Measurements from ENCODE around the gene PWWP2A. TPM values are rescaled to one million over a fixed set of nuclear protein-coding genes. Genes with fewer than 3 reads are reported as not detected.

PWWP2A gene
- polyA plus RNA-seq, 1 experiment = 15.1 TPM

DNA sequence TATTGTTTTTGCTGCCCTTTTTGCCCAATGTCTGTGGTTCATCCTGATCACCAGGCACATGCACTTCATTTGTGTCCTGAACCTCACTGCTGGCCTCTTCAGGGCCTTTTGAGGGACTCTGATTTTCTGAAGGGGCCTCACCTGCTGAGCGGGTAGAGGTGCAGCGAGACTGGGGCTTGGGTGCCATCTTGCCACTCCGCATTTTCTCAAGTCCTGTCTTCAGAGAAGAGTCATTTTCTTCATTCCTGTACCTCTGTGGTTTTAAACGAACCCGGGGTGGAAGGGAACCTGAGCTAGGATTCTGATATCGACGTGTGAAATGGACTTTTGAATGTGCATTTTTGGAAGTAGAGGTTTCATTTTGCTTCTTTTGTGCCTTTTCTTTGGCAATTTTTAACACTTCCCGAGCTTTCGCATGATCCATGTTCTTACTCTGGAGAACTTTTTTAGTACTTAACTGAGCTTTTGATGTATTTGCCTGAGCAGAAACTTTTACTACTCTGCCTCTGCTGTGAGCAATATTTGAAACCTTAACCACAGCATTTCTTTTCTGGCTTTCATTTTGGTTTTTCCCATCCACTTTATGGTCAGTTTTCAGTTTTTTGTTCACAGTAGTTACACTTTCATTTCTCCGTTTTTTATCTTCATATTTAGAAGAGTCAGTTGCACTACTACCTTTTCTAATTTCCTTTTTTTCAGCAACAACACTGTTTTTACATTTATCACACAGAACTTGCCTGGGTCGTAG, 26.1 kb downstream of the PWWP2A start:
- H3K27ac ChIP-seq (ENCODE audit: low read depth, low read length) = no peak overlapping the region
- ChIA-PET POLR2A (no interaction called here), CTCF (interaction anchor here (0.6 kb wide), 1 partner anchor 72 kb away, joined by 5 read pairs; no protein-coding TSS in a partner anchor)
- no peaks in the 10 kb centered on the region for H3K27me3 ChIP-seq (ENCODE audit: control insufficient read depth, insufficient read depth, low read length)
- H3K4me3 ChIP-seq (ENCODE audit: low read depth, low read length) = no peak overlapping the region
- no peak for TF ChIP-seq CTCF (IDR thresholded peaks at IDR 0.05; ENCODE audit: low read depth, low read length)
- no peaks in the 10 kb centered on the region for H3K9me3 ChIP-seq (ENCODE audit: control insufficient read depth, insufficient read depth, low read length)
- DNase-seq (ENCODE audit: low read depth, low spot score) = no peak

GRCh38 chr5:160092514-160092913, 26.7 kb downstream of the PWWP2A start:
- no peak overlapping the region for H3K27ac ChIP-seq (ENCODE audit: low read depth, low read length)
- CTCF ChIA-PET = interaction anchor here (0.6 to 2.0 kb wide), 2 partner anchors 71 to 73 kb away, joined by 5 to 7 read pairs; no protein-coding TSS in a partner anchor
- POLR2A ChIA-PET = no interaction called here
- H3K4me3 ChIP-seq (ENCODE audit: low read depth, low read length) = no peak overlapping the region
- DNase-seq (ENCODE audit: low read depth, low spot score) = no peak
- H3K27me3 ChIP-seq (ENCODE audit: control insufficient read depth, insufficient read depth, low read length) = no peaks in the 10 kb centered on the region
- no peaks in the 10 kb centered on the region for H3K9me3 ChIP-seq (ENCODE audit: control insufficient read depth, insufficient read depth, low read length)
- TF ChIP-seq CTCF (IDR thresholded peaks at IDR 0.05; ENCODE audit: low read depth, low read length) = no peak

DNA sequence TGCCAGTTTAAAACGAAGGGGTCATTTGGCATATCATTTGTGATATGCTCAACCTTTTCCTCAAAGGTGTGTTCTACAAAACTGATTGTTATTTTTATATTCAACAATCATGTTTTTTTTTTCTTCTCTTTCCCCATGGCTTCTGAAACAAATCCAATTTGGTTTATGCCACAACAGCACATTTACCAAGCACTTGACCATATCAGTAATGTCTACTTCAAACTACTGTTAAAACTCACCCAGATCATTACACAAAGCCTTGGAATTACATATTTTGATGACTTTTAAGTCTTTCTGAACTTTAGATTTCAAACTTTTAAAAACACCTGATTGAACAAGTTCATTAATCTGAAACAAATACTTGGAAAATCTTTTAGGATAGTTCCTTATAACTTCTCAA, 29.2 kb downstream of the PWWP2A start:
- CTCF ChIA-PET = no interaction called here
- no peak for TF ChIP-seq CTCF (IDR thresholded peaks at IDR 0.05; ENCODE audit: low read depth, low read length)
- Histone ChIP-seq H3K27ac (ENCODE audit: low read depth, low read length) (no peak overlapping the region), H3K27me3 (ENCODE audit: control insufficient read depth, insufficient read depth, low read length) (no peaks in the 10 kb centered on the region), H3K9me3 (ENCODE audit: control insufficient read depth, insufficient read depth, low read length) (no peaks in the 10 kb centered on the region), H3K4me3 (ENCODE audit: low read depth, low read length) (no peak overlapping the region)
- DNase-seq (ENCODE audit: low read depth, low spot score) = no peak
- POLR2A ChIA-PET = no interaction called here

DNA sequence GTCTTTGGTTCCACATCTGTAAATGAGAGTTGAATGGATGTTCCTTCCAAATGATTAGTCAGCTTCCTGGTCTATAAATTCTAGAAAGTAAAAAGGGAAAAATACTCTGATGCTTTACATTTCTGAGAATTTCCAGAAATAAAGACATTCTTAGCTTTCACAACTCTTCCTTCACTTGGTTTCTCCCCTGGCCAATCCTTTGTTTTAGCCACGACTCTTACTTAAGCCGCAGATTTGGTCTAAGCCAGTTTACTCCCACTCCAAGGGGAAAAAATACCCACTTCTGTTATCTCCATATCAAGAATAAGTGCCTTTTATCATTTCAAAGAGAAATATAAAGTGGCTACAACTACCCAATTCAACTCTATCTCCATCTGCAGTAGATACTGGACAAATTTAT, 29.7 kb downstream of the PWWP2A start:
- POLR2A ChIA-PET = no interaction called here
- CTCF ChIA-PET = no interaction called here
- no peak overlapping the region for H3K27ac ChIP-seq (ENCODE audit: low read depth, low read length)

More for the DNA sequence above, 29.7 kb downstream of the PWWP2A start:
- Histone ChIP-seq H3K4me3 (ENCODE audit: low read depth, low read length) (no peak overlapping the region), H3K27me3 (ENCODE audit: control insufficient read depth, insufficient read depth, low read length) (no peaks in the 10 kb centered on the region), H3K9me3 (ENCODE audit: control insufficient read depth, insufficient read depth, low read length) (no peaks in the 10 kb centered on the region)
- DNase-seq (ENCODE audit: low read depth, low spot score) = no peak
- no peak for TF ChIP-seq CTCF (IDR thresholded peaks at IDR 0.05; ENCODE audit: low read depth, low read length)

Measured in AG04450 (cell line).